Measurements from ENCODE around the gene NRG2.

The NRG2 gene

DNA sequence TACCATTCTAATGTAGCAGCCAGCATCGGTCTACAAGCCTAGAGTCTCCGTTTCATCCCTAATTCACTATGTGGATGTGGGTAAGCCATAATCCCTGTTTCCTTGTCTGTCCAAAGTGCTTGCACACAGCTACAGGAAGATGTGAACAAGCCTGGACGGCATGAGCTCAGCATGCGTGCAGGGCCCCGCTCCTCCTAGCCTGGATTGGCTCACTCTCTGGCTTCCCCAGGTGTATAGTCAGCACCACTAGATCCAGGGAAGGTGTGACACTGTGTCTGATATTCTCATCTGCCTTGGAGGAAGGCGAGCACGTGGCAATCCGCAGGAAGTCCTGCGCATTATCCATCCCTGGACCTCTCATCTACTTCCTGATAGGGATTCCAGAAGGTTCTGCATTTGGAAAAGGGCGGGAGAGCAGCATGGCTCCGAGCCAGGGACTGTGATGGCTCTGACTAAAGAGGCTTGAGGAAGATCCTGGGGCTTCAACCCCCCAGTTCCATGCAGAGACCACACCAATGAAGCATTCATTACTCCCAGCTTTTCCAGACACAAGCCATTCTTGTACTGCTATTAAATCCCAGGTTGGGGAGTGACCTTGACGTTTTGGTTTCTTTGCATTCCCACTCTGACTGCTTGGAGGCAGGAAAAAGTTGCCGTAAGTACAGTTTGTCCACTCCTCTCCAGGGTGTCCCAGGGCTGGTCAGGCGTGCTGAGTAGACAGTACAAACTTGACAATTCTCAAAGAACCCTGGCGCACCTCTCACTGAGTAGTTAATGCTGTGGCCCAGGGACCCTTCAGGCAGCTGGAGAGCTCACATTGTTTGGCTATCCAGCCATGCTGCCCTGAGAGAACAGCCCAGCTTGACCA lies 181.8 kb downstream of the NRG2 start:
- DNase-seq (ENCODE audit: low read depth, low spot score): no peak

DNA sequence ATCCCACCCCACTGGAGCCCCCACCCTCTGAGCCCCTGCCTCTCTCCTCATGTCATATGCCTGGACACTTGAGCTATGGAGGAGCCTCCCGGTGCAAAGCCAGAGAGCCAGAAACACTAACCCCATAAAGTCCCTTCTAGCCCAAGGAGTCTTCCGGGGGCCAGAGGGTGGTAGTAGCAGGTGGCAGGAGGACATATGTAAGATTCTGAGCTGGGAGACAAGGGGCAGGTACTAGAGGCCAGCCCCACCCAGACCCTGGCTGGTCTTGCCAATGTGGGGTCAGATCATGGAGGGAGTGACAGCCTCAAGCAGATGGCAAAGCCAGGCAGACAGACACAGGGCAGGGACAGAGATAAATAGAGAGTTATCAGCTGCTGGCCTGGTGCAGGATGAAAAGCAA lies 184.1 kb downstream of the NRG2 start:
- DNase-seq (ENCODE audit: low read depth, low spot score): no peak

DNA sequence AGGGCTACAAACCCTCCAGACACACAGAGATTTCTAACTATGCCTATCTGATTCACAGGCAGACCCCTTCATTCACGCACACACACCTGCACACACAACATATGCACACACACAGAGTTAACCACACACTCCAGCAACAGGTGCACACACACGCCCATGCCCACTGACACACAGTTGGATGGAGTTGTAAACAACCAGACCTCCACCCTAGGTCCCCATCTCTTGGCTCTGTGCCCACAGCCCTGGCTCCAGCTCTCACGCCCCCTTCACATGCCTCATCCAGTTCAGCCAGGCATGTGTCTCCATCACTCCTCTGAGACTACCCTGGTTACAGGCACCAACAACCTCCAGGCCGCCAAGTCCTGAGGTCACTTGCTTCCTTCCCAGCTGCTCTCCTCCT lies 186.4 kb downstream of the NRG2 start:
- DNase-seq (ENCODE audit: low read depth, low spot score): no peak

DNA sequence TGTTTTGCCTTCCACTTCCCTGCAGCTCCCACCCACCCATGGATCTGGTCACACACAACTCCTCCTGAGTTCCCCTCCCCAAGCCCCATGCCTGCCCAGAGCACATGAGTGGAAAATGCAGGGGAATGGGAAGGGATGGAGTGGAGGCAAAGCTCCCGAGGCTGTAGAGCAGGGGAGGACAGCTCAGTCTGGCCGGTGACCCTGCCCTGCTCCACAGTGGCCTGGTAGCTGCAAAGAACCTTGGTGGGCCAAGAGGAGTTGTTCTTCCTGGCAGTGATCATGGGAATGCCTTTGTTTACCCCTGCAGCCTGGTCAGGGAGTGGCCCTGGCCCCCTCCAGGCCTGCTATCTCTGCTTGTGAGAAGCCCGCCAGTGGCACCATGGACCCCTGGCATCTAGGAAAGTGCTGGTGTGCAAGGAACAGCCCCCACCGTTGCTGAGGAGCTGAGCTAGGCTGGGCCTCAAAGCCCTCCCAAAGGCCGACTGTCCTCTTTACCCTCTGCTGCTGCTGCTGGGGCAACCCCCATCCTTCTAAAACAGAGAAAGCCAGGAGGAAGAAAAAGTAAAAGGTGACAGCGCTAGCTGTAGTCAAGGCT lies 187.1 kb downstream of the NRG2 start:
- no peak for DNase-seq (ENCODE audit: low read depth, low spot score)

DNA sequence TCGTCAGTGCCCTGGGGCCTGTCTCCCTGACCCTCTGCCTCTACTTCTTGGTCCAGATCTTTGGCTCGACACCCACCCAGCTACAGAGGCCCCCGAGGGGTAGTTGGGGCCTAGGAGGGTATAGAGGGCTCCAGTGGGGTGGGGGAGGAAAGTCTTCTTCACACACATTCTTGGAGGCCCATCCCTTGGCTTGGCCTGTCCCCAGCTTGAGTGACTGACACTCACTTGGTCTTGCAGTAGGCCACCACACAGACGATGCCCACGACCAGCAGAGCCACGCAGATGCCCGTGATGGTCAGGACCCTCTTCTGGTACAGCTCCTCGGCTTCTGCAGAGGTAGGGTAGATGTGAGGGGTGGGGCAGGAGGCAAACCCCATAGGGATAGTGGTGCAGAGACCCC lies 187.6 kb downstream of the NRG2 start:
- DNase-seq (ENCODE audit: low read depth, low spot score): no peak

DNA sequence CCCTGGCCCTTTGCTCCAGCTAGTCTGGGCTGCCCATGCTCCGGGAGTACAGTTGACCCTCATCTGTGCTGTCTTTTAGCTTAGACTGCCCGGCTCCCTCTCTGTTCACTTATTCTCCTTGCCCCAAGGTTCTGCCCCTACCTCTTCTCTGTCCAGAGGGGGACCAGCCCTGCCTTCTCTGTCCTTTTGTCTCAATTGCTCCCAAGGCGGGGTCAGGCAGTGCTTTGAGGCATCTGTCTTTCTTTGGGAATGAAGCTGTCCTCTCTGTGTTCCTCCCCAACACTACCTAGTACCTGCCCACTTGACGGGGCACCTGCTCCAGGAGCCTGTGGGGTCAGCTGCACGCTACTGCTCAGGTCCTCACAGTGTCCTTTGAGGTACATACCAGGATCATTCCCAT lies 188.1 kb downstream of the NRG2 start:
- no peak for DNase-seq (ENCODE audit: low read depth, low spot score)

DNA sequence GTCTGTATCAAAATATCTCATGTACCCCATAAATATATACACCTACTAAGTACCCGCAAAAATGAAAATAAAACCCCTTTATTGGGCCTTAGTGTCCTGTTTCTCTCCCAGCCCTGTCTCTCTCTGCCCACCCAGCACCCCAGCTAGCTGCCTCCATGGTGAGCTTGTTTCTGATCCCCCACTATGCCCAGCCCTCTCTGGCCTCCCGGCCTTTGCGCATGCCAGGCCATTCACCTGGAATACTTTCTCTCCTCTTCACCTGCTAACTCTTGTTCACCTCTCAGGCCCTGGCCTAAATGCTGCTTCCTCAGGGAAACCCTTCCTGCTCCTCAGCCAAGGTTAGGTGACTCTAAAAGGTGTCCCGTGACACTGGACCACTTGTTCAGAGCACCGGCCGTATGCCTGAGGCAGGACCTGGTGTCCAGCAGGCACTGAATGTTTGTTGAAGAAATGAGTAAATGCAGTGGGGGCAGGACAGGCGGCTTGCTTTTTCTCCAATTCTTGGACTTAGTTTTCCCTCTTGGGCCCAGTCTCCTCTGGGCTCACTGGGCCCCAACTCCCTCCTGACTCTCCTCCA lies 189.0 kb downstream of the NRG2 start:
- DNase-seq (ENCODE audit: low read depth, low spot score): no peak

DNA sequence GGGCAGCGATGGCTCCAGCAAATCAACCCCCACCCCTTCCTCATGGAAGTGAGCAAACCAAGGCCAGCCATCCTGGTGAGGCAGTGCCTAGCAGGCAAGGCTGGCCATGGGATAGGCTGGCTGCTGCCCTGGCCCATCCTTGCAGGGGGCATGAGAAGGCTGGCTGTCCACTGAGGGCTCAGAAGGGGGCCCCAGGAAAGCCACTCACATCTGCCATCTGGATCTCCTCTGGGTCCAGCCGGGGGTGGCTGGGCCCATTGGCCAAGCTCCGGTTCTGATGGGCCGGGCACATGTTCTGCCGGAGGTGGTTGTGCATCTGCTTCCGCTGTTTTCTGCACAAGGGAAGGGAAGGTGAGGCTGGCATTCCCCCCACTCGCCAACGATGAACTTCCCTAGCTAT lies 190.4 kb downstream of the NRG2 start:
- no peak for DNase-seq (ENCODE audit: low read depth, low spot score)

DNA sequence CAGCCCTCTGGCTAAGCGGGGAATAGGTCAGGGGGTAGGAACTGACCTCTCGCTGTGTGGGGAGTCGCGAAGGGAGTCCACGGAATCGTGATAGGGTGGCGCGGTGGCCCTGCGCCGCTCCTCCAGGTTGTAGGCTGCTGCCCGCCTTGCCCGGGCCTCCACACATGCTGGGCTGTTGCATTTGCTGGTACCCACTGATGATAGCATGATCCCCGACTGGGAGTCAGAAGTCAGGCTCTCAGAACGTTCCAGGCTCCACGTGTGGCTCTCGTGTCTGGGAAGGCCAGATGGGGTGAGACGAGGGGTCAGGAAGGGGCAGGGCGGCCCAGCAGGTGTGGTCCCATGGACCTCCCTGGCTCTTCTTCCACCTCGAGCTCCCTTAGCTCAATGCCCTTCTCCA lies 191.5 kb downstream of the NRG2 start:
- no peak for DNase-seq (ENCODE audit: low read depth, low spot score)

DNA sequence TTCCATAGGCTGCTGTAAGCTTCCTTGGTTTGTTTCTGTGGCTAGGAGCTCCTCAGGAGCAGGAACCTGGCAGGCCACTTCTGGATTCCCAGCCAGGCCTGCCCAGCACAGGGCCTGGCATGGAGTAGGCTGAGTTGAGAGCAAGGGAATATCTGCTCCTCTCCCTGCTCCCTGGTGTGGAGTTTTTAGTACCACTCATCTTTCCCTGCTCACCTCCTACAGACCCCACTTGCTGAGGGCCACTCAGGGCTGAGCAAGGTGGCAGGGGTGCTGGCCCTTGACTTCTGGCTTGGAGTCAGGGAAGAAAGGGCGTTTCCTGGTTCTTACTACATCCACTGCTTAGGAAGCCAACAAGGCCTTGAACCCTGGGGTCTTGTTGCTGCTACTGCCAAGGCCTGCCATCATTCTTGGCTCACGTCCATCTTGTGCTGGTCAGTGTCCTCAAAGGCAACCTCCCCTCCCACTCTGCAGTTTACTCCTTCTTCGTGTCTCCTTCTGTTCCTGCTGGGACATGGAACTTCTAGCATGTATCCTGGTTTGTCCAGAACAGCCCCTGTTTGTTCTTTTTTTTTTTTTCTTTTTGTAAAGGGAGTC lies 192.6 kb downstream of the NRG2 start:
- DNase-seq (ENCODE audit: low read depth, low spot score): no peak

DNA sequence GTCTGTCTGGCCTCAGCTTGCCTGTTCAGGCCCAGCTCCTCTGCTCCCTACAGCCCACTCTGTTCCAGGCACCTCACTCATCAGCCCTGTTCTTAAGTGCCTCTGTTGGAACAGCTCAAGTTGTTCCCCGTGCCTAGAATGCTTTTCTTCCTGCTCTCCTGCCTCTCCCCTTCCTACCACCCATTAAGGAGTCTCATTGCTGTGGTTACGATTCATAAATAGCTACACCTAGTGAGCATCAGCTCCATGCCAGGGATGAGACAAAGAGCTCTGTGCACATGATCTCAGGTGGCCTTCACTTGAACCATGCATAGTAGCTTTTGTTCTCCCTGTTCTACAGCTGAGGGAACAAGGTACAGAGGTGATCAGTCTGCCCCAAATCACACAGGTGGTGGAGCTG lies 193.2 kb downstream of the NRG2 start:
- no peak for DNase-seq (ENCODE audit: low read depth, low spot score)

DNA sequence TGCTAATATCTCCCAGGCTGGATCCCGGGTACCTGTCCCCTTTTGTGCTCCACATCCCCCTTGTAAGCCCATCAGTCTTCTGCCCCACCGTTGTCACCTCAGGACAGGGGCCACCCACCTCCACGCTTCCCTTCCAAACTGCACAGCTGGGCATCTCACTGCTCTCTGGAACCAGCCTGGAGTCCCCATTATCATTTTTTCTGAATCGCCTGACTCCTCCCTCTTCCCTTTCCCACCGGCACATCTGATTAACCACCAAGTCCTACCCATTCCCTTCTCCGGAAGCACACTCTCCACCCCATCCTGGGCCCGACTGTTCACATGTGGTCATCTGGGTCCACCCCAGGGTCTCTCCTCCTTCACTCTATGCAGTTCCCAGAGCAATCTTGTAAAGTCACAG lies 193.6 kb downstream of the NRG2 start:
- no peak for DNase-seq (ENCODE audit: low read depth, low spot score)

DNA sequence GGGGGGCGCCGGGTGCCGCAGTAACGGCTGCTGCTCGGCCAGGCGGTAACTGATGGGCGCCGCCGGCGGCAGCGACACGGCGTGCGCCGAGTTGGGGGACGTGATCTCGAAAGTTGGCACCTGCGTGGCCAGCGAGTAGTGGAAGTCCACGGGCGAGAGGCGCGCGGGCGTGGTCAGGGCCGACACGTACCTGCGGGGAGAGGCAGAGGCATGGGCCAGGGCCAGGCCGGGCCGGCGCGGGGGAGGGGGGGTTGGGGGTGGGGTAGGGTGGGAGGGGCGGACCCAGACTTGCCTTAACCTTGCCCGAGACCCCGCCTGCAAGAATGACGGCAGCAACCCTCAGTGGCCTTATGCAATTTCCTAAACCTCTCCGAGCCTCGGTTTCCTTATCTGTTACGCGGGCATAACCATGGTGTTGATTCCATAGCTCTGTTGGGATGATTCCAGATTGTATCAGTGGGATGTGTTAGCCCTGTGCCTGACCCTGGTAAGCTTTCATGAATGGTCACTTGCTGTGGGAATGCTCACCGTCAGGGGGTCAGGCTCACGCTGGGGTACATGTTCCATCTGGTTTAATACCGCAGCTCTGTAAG lies 194.5 kb downstream of the NRG2 start:
- DNase-seq (ENCODE audit: low read depth, low spot score): no peak

DNA sequence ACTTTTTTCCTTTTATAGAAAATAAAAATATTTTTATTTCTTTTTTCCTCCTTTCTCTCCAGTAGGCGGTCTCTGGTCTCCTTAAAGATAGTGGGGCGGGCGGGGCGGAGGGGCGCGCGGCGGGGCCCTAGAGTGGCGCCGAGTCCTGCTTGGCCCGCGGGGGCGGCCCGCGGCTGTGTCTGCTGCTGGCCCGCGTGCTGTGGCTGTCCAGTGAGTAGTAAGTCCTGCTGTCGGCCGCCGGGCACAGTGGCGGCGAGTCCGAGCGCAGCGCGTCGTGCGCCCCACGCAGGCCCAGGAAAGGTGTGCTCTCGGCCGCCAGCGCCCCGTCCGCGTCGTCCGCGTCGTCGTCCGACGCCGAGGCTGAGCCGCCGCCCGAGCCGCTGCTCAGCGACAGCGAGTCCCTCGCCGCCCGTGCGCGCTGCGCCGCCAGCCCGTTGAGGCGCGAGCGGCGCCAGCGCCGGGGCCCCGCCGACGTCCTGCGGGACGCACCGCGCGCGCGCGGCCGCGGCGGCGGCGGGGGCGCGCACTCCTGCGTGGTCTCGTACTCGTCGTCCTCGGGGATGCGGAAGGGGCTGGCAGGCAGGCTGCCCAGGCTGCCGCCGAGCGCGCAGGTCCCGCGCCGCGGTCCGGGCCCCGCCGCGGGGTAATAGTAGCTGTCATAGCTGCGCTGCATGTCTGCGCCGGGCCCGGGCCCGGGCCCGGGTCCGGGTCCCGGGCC lies 195.2 kb downstream of the NRG2 start:
- no peak for DNase-seq (ENCODE audit: low read depth, low spot score)

DNA sequence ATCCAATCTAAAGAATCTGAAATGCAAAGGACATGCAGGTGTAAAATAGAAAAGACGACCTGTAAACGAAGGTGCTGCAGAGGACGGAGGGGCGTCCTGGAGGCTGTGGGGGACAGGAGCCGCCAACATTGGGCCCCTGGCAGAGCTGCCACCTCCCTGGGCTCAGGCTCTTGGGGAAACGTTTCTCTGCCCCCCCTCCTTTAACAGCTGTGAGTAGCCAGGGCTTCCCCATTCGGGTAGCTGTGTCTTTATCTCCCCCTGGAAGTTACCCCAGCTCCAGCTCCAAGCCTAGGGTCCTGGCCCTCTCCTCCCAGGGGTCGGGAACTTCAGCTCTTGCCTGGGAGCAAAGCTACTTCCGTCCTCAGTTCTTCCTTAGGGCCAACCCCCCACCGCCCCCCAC lies 196.0 kb downstream of the NRG2 start:
- no peak for DNase-seq (ENCODE audit: low read depth, low spot score)

DNA sequence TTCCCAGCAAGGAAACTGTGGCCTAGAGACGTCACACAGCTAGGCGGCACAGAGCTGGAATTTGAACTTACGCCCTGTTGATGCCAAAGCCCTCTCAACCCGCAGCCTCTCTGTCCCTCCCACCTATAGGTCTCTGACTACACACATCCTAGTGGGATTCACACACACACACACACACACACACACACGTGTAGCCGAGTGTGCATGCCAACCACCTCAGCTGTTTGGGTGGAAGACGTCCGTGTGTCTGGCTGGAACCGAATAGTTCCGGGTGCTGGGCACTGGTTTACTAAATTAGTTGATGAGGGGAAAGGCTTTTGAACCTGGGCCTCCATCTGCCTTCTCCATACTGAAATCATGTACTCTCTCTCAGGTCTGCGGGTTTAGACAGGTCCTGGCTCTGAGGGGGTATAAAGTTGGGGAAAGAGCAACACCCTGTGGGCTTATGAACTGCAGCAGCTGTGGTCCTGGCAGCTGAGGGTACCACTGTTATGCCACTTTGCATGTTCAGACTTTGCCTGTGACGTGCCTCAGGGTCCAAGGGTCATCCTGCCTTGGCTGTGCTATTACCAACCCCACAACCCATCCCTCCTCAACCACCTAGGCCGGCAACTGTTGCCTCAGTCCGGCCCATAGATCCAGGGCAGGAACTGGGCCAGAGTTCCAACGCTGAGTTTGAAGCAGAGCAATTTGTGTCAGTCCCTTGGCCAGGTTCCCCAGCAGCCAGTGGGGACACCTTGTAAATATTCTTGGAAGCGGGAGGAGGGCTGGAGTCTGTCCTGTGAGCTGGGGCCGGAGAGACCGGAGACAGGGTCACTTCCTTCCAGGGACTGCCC lies 197.0 kb downstream of the NRG2 start:
- no peak for DNase-seq (ENCODE audit: low read depth, low spot score)

DNA sequence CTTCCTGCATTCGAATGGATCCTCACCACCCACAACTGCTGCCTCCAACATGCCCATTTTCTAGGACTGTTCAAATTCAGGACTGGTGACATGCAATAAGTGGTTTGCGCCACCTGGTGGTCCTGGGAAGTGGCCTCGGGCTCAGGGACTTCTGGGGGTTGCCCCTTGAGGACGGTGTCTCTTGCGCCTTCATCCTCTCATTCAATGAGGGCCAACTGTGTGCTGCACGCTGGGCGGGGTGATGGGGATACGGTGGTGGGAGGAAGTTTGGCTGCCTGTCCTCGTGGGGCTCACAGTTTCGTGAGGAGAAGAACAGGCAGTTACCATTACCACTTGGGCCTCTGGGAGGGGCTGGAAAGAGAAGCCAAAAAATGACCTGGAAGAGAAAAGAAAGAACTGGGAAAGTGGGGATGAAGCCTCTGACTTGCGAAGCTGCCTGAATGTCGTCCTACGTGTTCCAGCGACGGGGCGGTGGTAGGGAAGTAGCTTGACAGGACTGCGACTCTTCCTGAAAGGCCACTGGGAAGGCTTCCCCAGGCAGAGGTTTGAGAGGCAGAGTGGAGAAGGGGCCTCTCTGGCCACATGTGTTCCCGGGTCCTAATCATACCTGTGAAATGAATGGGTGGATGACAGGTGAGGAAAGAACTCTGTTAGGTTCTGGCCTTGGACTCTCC lies 198.5 kb downstream of the NRG2 start:
- DNase-seq (ENCODE audit: low read depth, low spot score): no peak

DNA sequence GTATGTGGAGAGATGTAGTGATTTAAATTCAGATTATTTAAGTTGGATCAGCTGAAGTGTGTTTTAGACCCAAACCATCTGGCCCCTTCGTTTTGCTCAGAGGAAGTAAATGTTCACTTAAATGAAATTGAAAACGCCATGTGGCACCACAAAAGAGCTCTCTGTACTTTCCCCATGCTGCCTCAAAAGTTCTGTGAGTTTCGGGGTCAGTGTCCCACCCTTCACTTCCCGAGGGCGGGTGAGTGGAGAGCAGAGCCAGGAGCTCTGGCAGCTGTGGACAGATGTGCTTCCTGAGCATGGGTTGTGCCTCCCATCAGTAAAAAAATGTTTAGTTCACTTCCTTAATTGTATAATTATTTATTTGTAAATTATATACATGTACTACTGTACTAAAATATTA lies 199.1 kb downstream of the NRG2 start:
- DNase-seq (ENCODE audit: low read depth, low spot score): no peak

DNA sequence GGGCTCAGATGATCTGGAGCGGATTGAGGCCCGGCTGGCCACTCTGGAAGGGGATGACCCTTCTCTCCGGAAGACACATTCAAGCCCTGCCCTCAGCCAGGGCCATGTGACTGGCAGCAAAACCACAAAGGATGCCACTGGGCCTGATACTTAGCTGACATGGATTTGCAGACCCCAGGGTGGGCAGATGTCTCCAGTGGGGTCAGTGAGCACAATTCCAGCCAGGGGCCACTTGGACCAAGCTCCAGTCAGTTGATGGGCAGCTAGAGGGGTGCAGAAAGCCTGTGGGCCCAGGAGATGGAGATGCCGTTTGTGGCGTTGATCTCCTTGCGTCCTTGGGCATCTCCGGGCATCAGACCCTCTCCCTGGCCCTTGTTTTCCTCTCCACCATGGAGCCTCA lies 200.8 kb downstream of the NRG2 start:
- no peak for DNase-seq (ENCODE audit: low read depth, low spot score)

DNA sequence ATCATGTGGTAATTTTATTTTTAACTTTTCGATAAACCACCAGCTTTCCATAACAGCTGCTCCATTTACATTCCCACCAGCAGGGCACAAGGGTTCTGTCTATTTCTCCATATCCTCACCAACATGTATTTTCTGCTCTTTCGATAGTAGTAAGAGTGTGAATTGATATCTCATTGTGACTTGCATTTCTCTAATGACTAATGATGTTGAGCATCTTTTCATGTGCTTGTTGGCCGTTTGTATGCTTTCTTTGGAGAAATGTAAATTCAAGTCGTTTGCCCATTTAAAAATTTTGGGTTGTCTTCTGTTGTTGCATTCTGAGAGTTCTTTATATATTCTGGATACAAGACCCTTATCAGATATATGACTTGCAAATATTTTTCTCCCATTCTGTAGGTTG lies 201.6 kb downstream of the NRG2 start:
- DNase-seq (ENCODE audit: low read depth, low spot score): no peak

All from brain pericyte (primary cell).